Pulmonary artery endothelial cell (primary cell): ENCODE results near the gene MKRN1. TPM values are rescaled to one million over a fixed set of nuclear protein-coding genes. Genes with fewer than 3 reads are reported as not detected.
"Not testable (repeated sequence)": the region's sequence is repeated elsewhere in the genome, so short reads cannot be mapped to it uniquely, and the experiment has no call there.

Source experiments
- DNase-seq: peaks from one replicate; pipeline ENCODE4 v3.0.0-alpha.2; 2011; ENCODE audit warnings: low read depth, low spot score
- total RNA-seq: library from RNA; depleted of rRNA; stranded (reverse); fragments of >200 nt; gene quantifications from 2 replicates; pipeline ENCODE4 v1.2.3, GENCODE V29; 2014

Gene MKRN1, protein sequence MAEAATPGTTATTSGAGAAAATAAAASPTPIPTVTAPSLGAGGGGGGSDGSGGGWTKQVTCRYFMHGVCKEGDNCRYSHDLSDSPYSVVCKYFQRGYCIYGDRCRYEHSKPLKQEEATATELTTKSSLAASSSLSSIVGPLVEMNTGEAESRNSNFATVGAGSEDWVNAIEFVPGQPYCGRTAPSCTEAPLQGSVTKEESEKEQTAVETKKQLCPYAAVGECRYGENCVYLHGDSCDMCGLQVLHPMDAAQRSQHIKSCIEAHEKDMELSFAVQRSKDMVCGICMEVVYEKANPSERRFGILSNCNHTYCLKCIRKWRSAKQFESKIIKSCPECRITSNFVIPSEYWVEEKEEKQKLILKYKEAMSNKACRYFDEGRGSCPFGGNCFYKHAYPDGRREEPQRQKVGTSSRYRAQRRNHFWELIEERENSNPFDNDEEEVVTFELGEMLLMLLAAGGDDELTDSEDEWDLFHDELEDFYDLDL
- 48.4 and 49.5 TPM in 2 replicates for total RNA-seq

DNA sequence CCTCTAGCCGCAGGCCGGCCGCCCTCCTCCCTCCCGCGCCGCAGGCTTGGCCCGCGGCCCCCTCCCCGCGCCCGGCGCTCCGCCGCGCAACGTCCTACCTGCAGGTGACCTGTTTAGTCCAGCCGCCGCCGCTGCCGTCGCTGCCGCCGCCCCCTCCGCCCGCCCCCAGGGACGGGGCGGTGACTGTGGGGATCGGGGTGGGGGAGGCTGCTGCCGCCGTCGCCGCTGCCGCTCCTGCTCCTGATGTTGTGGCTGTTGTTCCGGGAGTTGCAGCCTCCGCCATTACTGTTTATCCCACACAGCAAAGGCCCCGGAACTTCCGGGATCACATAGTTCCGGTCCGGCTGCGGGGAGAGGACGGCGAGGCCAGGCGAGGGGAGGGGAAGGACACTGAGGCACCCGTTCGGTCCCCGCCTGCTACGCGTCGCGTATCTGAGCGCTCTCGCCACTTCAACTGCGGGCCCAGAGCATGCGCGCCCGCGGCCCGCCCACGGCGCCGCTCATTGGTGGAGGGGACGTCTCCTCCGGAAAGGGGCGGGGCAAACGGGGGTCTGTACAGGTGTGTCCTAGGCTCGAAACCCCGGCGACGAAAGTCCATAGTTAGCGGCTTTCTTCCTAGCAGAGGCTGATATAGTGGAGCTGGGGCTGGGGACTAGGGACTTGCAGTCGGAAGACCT lies at the start of gene MKRN1:
Gene MKRN1 (minus strand): TSS at position 444 of the 677 bp plus-strand sequence. CDS start 161 bp downstream, at position 283.
- DNase-seq = peak; percentile 37

DNA sequence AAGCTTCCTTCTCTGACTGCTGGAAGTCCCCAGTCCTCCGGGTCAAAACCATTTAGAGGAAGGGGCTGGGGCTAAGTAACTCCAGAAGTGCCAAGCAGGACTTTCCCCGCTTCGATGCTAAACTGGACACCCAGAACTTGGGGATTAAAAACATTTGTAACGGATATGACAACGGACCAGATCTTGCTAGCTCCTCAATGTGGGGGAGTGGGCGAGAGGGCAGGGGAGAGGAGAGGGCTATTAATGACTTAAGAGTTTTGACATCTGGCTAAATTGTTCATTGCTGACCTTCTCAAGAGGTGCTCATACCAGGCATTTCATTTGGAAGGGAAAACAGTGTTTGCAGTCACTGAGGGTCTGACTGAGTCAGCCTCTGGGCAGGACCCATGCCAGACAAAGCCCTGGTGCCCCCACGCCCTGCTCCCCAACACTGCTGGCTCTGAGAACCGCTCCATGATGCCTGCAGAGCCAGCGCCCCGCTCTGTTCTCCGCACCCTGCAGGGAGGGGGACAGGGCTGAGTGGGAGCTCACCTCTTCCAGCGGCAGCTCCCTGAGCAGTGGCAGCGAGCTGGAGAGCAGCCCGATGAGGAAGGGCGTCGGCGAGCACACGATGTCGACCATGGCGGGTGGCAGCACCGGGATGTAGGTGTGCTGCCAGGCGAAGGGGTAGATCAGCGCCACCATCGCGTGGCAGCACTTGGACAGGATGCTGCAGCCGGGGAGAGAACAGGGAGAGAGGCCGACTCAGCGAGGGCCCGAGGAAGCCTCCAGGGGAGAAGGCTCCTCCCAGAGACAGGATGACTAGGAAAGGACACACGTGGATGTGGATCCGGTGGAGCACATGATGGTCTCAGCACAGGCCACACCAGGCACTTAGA lies 47.7 kb upstream of the MKRN1 start:
- DNase-seq = no peak

DNA sequence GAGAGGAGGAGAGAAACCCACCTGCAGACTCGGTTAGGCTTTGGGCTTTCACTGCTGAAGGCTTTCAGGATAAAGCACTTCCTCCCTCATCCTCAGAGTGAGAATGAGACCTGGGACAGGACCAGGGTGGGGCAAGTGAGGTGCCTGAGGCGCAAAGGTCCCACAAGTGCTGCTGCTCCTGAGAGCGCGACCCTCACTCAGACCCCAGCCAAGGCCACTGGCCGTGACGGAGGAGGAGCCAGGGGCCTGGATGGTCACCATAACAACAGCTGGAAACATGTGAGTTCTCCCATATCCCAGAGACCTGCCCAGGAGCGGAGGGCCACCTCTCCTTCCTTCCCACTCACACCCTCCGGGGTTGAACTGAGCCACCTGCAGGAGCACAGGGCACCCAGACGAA lies 46.9 kb upstream of the MKRN1 start:
- DNase-seq = no peak

DNA sequence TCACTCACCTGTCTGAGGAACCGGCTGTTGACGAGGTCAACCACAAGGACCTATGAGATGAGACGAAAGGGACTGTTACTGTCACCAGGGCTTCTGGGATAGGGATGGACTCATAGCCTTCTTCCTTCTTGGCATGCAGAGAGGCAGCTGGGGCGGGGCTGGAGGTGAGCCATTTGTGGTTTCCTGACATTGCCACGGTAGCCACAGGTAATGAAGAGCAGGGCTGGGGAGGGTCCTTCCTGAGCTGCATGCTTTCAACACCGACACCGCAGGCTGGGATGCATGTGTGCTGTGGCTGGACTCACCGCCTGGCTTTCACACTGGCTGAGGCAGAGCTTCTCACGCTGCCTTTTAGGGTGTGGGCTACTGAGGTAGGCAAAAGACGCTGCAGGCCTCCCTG lies 46.4 kb upstream of the MKRN1 start:
- DNase-seq = no peak

DNA sequence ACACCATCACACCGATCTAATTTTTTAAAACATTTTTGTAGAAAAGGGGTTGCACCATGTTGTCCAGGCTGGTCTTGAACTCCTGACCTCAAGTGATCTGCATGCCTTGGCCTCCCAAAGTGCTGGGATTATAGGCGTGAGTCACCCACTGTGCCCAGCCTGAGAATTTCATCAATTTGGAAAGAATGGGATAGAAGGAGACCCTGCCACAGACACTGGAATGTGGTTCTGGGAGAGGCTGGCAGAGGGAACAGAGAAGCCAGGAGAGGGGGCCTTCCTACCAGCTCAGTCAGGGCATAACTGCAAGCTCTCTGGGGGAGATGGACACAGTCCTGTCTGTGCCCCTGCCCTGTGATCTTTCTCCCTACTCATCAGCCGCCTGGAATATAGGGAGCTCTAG lies 42.1 kb upstream of the MKRN1 start:
- DNase-seq = no peak

DNA sequence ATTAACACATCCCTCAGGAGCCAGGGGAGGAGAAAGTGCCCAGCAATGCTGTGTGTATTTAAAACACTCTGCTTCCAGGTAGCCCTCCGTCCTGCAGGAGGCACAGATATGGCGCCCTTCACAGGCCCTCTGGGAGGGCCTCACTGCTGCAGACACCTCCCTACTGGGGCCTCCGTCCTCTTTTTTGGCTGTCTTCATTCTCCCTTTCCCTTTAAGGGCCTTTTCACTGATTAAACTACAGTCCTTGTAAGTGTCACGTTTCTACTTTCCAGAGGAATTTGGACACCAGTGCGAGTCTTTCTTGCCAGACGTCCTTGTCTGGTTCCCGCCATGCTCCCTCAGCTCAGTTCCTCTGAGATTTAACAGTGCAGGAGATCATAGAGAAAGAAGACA lies 39.7 kb upstream of the MKRN1 start:
- DNase-seq = no peak

DNA sequence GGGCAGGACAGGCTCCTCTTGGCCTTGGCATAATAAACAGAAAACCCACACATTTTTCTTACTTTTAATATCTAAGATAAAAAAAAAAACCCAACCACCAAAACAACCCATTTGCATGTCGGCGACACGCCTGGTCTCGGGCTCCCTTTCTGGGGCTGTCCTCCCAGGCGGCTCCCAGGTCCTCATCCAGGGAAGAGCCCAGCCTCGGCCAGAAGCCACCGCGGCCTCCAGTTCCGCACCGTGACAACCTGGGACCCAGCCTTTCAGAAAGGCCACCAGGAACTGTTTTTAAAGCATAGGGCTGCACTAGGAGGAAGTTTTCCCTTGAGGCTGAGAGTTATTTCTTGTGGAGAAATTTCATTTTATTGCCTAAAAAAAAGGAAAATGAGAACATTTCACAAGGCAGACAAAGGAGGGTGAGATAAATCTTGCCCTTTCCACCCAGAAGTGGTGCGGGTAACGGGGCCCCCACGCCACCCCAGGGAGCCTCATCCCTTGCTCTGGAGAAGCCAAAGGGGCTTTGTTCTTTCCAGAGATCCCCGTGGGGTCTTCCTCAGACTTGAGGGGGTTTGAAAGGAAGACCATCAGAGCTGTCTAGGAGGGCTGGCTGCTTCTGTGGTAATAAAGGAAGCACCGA lies 39.2 kb upstream of the MKRN1 start:
- no peak for DNase-seq

DNA sequence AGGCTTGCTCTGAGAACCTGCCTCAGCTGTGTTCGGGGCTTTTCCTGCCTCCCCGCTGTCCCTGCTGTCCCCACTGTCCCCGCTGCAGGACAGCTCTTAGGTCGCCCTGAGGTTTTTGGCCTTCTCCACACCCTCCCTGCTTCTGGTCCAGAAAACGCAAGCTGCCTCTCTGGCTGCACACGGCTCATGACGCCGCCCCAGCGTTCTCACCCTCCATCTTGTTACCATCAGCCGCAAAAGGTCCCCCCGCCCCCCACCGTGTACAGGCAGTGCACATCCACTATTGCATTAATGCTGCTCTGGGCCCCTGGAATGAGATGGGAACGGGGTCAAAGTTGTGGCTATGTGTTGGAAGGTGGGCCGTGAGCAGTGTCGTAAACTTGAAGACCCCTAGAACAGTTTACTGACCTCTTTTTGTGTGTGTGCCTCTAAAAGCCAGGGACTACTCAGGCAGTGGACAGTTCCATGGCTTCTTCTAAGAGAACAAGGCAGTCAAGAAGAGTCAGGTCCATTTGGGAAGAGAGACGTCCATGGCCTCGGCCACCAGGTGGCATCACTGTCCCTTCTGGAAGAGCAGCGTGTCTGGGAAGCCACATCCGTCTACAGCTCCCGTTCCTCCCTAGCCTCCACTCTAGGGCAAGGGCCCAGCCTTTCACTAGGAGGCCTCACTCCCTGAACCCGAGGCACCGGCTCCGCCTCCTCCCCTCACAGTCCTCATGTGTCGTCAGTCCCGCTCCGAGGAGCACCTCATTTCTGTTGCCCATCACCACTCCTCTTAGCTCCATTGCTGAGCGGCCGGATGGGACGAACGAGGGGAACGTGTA lies 38.5 kb upstream of the MKRN1 start:
- DNase-seq = peak; percentile 60

DNA sequence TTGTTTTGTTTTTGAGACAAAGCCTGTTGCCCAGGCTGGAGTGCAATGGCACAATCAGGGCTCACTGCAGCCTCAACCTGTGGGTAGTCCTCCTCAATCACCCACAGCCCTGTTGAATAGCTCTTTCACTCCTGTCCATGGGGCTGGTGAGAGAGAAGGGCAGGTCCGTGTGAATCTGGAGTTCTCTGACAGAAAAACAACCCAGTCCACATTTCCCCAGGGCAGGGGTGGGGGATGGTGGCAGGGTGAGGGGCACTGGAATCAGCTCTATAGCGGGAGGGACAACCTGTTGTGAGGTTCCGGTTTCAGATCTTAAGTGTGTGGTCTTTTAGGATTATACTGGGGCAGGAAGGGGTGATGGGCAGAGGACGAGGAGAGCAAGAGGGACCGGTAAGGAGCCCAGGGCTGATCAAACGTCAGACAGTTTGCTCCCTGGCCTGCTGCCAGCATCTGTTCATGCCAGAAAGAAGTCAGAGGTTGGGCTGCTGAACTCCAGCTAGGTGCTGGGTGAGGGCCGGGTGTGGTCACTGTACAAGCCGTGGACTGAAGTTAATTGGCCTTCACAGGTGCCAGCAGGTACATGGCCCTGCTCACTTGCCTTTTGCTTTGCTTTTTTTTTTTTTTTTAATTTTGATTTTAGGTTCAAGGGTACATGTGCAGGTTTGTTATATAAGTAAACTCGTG lies 33.2 kb upstream of the MKRN1 start:
- no peak for DNase-seq

DNA sequence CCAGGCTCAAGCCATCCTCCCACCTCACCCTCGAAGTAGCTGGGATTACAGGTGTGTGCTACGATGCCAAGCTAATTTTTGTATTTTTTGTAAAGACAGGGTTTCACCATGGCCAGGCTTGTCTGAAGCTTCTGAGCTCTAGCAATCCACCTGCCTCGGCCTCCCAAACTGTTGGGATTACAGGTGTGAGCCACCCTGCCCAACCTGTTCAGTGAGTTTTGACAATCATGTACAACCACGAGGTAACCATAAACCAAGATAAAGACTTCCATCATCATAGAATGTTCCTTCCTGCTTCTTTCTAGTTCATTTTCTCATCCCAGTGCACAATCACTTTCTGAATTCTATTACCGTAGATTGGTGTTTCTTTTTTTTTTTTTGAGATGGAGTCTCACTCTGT lies 30.5 kb upstream of the MKRN1 start:
- DNase-seq = no peak

DNA sequence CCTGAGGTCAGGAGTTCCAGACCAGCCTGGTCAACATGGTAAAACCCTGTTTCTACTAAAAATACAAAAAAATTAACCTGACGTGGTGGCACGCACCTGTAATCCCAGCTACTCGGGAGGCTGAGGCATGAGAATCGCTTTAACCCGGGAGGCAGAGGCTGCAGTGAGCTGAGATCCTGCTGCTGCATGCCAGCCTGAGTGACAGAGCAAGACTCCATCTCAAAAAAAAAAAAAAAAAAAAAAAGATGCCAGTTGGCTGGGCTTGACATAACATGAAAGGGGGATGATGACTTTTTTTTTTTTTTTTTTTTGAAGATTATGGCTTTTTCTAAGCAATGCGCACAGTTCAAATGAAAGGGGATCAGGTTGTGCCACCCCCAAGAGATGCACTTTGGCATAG lies 28.3 kb upstream of the MKRN1 start:
- DNase-seq = not testable (repeated sequence)

DNA sequence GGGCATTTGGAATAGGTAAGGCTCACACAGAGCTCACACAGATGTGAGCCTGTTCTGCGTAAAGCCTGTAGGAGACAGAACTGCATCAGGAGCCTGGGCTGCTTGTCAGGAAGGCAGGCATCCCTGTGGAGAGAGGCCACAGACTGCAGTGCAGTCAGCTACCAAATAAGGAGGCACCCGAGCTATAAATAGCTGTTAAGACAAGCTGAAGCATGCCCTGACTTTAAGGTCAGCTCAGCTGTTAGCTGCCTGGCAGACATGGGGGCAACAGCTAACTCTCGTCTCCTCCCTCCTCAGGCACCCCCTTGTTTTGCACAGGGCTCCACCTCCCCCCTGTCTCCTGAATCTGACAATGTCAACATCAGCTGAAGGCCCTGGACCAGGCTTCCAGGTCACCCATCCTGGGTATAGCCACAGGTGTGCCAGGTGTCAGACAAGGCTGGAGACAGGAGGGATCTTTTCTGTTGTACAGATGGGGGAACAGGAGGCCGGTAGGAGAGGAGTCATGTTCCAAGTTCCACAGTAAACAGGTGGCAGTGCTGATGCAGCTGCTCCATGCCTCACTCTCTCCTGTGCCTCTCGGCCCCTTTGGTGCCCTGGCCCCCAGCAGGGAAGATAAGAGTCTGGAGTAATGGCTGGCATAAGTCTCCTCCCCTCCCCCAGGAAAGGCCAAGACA lies 27.6 kb upstream of the MKRN1 start:
- DNase-seq = no peak

DNA sequence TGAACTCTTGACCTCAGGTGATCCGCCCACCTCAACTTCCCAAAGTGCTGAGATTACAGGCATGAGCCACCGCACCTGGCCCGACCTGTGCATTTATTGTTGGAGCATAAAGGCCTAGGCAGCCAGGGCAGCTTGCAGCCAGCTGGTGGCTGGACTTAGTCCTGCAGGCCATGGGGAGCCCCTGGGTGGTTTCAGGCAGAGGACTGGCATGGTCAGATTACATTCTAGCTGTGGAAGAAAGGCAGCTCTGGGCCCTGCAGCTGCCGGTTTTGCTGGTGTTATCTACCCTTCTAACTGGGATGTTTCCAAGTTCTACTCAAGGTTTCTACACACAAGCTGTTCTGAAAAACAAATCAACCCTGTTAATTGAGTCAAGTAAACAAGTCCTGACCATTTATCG lies 22.7 kb upstream of the MKRN1 start:
- DNase-seq = no peak

DNA sequence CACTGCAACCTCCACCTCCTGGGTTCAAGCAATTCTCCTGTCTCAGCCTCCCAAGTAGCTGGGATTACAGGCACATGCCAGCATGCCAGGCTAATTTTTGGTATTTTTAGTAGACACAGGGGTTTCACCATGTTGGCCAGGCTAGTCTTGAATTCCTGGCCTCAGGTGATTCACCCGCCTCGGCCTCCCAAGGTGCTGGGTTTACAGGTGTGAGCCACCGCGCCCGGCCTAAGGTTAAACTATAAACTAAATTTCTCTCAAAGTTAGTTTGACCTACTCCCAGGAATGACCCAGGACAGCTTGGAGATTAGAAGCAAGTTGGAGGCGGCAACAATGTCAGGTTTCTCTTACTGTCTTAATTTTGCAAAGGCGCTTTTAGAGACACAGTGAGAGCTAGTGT lies 18.5 kb upstream of the MKRN1 start:
- not testable (repeated sequence) for DNase-seq

DNA sequence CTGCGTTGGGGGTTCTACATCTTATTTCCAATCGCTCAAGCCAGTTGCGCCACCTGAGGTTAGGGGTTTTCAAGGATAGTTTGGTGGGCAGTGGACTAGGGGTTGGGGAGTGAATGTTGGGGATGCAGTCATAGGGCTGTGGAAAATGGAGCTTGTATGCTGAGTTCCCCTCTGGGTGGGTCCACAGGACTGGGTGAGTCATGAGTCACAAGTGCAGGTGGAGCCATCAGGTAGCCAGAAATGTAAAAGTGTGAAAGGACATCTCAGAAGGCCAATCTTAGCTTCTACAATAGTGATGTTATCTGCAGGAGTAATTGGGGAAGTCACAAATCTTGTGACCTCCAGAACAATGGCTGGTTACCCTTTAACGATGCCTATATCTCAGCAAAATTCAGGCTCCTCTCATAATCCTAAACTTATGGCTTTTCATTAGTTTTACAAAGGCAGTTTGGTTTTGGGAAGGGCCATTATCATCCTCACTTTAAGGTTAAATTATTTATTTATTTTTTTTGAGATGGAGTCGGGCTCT lies 18.0 kb upstream of the MKRN1 start:
- no peak for DNase-seq

DNA sequence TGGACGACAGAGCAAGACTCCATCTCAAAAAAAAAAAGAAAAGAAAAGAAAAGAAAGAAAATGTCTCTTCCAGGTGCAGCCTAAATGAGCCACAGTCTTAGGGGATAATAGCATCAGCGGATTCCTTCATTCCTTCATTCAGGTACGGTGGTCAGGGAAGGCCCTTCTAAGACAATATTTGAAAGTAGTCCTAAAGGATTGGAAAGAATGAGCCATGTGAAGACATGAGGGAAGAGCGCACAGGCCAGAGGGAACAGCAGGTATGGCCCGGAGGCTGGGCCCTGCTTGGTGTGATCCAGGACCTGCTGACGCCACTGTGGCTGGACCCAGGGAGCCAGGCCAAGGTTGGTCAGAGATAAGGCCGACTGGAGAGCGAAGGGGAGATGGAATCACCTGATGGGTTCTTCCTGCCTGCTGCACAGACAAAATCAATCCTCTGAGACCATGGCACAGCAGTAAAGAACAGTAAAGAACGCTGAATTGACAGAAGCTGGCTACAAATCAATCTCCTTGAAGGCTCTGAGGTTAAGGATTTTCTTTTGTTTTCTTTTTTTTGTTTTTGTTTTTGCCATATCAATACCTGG lies 16.3 kb upstream of the MKRN1 start:
- no peak for DNase-seq

DNA sequence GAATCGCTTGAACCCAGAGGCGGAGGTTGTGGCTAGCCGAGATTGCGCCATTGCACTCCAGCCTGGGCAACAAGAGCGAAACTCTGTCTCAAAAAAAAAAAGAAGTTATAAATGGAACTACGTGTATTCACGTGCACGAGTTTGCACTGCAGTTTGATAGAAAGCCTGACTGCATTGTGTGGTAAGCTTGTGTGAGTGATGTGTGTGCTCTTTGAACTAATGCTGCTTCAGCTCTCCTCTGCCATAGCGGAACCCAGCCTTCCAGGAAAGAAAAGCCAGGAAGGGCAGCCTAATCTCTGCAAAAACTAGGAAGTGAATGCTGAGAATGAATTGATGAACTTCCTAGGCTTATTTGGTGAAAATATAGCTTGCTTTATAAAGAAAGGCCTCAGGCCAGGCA lies 15.6 kb upstream of the MKRN1 start:
- DNase-seq = no peak

DNA sequence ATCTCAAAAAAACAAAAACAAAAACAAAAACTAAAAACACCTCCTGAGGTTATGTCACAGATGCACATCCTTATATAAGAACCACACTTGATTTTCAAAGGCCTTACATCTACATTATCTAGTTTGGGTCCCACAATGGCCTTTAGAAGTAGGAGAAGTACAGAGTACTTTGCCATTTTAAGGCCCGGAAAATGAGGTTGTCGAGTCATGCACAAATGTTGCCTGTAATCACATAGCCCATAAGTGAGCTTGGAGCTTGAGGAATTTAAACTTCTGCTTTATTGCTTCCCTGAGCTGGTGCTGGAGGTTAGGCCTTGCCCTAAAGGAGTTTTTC lies 9.7 kb upstream of the MKRN1 start:
- no peak for DNase-seq
